GM12865 (cell line): ENCODE data around the gene OPRD1.
A peak's percentile ranks its signal among the peaks of the same experiment; 100 is the strongest.
"Not testable (repeated sequence)": the region's sequence is repeated elsewhere in the genome, so short reads cannot be mapped to it uniquely, and the experiment has no call there.

Experiments used
- DNase-seq: peaks from one replicate; pipeline ENCODE4 v3.0.0; 2010; ENCODE audit warnings: low read depth
- H3K4me3 ChIP-seq: 2 replicates; pipeline ENCODE4 v1.5.1; 2011; ENCODE audit warnings: mild to moderate bottlenecking, low read depth, low read length, control low read depth
- TF ChIP-seq, protein P1 (sequence below): IDR thresholded peaks from 2 replicates; pipeline ENCODE4 v1.5.1; 2011; ENCODE audit warnings: low read length, control low read depth, low read depth, inconsistent platforms; ENCODE audit not compliant: insufficient read depth; ENCODE audit errors: missing control alignments

The OPRD1 gene

DNA sequence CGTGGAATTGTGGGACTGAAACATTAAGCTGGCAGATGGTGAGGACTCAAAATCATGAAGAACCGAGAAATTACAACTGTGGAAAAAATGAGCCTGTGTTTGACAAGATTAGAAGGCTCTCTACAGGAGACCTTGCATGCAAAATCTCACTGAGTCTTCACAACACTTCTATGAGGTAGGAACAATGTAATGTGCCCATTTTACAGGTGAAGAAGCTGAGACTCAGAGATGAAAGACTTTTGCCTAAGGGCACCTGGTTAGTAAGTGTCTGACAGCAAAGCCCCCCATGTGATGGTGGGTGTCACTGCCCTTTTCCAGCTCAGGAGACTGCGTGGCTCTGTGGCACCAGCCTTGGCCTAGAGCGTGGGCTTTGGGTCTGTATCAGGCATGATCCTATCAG is 21.0 kb downstream of the OPRD1 start:
- TF ChIP-seq, protein P1, sequence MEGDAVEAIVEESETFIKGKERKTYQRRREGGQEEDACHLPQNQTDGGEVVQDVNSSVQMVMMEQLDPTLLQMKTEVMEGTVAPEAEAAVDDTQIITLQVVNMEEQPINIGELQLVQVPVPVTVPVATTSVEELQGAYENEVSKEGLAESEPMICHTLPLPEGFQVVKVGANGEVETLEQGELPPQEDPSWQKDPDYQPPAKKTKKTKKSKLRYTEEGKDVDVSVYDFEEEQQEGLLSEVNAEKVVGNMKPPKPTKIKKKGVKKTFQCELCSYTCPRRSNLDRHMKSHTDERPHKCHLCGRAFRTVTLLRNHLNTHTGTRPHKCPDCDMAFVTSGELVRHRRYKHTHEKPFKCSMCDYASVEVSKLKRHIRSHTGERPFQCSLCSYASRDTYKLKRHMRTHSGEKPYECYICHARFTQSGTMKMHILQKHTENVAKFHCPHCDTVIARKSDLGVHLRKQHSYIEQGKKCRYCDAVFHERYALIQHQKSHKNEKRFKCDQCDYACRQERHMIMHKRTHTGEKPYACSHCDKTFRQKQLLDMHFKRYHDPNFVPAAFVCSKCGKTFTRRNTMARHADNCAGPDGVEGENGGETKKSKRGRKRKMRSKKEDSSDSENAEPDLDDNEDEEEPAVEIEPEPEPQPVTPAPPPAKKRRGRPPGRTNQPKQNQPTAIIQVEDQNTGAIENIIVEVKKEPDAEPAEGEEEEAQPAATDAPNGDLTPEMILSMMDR: no peak
- H3K4me3 ChIP-seq: no peak overlapping the region

DNA sequence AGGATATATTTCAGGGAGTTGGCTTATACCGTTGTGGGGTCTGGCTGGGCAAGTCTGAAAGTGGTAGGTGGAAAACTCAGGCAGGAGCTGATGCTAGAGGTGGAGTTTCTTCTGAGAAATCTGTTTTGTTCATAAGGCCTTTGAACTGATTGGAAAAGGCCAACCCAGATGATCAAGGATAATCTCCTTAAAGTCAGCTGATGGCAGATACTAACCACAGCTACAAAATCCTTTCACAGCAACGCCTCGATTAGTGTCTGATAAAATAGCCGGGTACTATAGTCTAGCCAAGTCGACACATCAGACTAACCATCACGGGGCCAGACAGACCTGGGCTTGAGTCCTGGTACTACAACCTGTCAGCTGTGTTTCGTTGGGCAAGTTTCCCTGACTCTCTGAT is 21.4 kb downstream of the OPRD1 start:
- TF ChIP-seq, protein P1: no peak
- no peak for DNase-seq

More for the DNA sequence above, 21.0 kb downstream of the OPRD1 start:
- no peak for DNase-seq

DNA sequence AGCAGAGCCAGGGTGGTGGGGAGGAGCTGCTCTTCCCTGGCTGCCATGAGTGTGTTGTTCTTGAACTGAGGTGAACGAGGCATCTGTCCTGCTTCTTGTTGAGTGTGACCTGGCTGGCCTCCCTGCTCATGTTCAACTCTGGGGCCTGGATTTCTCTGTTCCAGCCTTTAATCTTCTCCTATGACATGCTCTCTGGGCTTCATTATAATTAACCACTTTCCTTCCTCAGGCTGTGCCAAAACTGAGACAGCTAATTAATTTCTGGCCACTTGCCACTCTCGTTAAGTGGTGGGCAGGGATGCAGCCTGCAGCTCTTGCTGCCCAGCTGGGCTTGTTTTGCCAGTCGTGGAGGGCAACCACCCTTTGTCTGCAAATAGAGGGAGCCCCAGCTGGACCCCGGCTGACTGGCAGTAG is 23.3 kb downstream of the OPRD1 start:
- TF ChIP-seq, protein P1: no peak
- H3K4me3 ChIP-seq: no peak overlapping the region
- DNase-seq: no peak

More for the DNA sequence above, 21.4 kb downstream of the OPRD1 start:
- H3K4me3 ChIP-seq: no peak overlapping the region

DNA sequence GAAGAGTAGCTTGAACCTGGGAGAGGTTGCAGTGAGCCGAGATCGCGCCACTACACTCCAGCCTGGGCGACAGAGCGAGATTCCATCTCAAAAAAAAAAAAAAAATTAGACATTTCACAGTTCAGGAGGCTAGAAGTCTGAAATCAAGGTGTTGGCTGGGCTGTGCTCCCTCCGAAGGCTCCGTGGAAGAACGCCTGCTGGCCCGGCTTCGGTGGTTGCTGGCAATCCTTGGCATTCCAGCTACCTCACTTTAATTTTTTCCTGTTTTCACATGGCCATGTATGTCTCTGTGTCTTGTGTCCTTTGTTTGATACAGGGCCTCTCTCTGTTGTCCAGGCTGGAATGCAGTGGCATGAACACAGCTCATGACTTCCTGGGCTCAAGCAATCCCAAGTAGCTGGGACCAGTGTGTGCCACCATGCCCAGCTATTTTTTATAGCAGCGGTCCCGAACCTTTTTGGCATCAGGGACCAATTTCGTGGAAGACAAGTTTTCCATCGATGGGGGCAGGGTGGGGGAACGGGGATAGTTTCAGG is 24.5 kb downstream of the OPRD1 start:
- no peak for DNase-seq
- TF ChIP-seq, protein P1: no peak

DNA sequence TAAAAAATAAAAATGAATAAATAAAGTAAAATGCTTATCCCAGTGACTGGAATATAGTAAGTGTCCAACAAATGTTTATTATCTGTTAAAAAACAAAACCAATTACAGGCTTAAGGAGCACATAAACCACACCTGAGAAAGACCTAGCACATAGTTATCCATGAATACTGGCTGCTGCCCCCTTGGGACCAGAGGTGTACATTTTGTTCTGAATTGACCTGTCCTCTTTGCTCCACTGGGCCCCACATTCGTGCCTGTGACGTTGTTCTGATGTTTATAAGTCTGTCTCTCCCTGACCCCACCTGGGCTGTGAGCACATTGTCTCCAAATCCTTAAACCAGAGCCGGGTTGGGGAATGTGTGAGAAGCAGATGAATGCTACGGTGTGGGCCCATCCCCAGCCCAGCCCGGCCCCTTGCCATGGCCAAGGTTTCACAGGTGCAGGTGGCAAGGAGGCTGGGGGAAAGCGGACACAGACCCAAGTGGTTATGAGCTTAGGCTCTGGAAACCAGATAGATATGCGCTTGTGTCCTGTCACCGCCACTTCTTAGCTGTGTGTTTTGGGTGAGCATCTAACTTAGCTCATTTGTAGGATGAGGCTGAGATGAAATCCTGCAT is 29.1 kb downstream of the OPRD1 start:
- no peak for DNase-seq
- TF ChIP-seq, protein P1: no peak
- H3K4me3 ChIP-seq: no peak overlapping the region

More for the DNA sequence above, 24.5 kb downstream of the OPRD1 start:
- H3K4me3 ChIP-seq: no peak overlapping the region

- TF ChIP-seq, protein P1: peak; percentile 21
- peak; percentile 45 for DNase-seq
- no peak overlapping the region for H3K4me3 ChIP-seq
These were observed 34.0 kb downstream of the OPRD1 start for GRCh38 chr1:28845786-28846543.

GRCh38 chr1:28847207-28847606 is 35.2 kb downstream of the OPRD1 start:
- not testable (repeated sequence) for H3K4me3 ChIP-seq, DNase-seq
